Fibroblast of skin of right biceps (primary cell): ENCODE data around the gene SYNGR2.

Source experiments
- DNase-seq: peaks from one replicate; pipeline ENCODE4 v3.0.0-alpha.2; 2013

Gene SYNGR2

GRCh38 chr17:78173097-78173715 lies 4.8 kb downstream of the SYNGR2 start:
- DNase-seq, result no peak

DNA sequence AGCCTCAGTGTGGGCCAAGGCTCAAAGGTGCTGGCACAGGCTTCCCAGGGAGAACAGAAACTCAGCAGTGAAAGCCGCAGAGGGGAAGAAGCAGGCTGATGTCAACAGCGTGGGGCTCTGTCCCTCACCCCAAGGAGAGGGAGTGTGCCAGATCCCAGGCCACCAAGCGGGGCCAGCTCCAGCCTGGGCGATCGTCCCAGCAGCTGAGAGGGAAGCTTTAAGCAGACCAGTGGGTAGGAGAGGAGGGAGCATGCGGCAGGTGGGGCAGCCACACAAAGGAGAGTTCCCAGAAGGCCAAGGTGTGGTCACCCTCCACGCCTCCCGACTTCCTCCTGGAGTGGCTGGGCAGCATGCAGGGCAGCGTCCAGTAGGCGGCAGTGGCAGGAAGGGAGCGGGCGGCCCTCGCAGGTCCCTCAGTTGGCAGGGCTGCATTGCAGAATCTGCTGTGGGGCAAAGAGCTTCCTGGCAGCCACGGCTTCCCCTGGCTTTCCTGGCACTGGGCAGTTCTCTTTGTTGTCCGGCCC lies 6.0 kb downstream of the SYNGR2 start:
- DNase-seq, result no peak

DNA sequence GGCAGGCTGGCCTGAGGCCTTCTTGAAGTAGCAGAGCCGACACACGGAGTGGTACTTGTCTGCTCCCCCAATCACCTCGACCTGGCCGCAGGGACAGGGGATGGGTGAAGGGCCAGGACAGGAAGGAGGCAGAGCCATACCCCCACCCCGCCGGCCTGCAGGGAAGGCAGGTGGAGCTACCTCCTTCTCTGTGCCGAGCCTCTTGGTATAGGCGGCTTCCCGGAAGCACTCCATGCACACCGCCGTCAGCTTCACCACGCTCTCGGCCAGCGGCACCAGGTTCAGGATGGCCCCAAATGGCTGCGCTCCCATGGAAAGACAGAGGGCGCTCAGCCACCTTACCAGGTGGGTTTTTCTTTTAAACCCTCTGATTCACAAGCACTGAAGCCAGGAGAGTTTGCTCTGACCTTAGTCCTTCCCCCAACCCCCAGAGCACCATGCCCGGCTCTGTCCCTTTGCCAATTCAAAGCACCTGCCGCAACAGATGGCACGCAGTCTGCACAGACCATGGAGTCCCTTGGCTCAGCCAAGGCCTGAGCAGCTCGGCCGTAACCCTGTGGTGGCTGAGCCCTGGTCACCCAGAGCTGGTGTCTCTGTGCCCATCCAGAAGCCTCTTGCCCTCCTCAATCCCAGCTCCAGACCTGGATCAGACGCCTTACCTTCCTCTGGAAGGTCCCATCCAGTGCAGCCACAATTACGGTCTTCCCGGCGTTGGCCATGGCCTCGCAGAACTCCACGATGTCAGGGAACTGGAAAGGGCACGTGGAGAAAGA lies 6.7 kb downstream of the SYNGR2 start:
- no peak for DNase-seq

GRCh38 chr17:78175643-78175981 lies 7.2 kb downstream of the SYNGR2 start:
- DNase-seq, result no peak

DNA sequence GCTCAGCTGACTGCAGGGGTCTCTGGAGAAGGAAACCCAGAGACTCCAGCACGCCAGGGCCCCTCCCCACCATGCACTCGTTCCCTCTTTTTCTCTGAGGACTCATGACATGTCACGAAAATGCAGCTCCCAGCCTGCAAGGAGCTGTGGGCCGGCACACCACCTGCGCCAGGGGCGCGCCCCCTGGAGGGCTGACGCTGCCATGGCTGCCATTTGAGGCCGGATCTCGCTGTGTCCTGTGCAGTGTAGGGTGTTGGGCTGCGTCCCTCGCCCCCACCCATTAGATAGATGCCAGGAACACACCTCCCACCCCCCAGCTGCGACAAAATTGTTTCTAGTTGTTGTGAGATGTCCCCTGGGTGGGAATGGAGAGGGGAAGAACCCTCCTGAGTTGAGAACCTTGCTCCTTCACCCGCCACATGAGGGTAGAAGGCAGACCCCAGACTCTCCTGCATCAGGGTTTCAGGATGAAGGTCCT lies 8.2 kb downstream of the SYNGR2 start:
- peak; percentile 37 for DNase-seq

DNA sequence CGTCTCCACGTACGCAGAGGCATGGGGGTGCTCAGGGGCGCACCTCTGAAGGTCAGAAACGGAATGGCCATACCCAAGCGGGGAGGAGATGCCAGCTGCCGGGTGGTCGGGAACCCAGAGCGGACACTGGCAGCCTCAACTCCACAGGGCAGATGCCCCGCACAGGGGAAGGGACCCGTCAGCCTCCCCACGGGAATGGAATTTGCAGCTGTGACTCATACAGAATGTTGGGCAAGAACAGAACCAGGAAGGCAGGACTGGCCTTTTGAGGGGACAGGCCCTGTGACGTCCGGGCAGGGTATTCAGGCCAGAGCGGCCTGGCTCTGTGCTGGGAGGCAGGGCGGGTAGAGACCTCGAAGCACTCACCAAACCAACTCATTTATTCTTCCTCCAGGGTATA lies 11.0 kb downstream of the SYNGR2 start:
- peak; percentile 35 for DNase-seq

DNA sequence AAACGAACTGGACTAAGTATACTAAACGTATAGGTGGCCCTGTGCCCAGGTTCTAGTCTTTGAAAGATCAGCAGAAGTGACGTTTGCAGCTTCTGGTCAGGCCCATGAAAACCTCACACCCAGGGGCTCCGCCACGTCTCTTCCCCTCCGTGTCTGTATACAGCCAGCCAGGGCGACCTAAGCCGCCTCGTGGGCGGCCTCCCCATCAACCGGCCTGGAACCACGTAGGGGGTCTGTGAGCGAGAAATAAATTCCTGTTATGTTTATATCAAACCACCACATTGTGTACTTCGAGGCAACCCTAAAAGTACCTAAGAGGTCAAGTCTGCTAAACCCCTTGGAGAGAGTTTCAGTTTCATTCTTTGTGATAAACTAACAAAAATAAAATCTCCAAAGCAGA lies 11.7 kb downstream of the SYNGR2 start:
- no peak for DNase-seq

DNA sequence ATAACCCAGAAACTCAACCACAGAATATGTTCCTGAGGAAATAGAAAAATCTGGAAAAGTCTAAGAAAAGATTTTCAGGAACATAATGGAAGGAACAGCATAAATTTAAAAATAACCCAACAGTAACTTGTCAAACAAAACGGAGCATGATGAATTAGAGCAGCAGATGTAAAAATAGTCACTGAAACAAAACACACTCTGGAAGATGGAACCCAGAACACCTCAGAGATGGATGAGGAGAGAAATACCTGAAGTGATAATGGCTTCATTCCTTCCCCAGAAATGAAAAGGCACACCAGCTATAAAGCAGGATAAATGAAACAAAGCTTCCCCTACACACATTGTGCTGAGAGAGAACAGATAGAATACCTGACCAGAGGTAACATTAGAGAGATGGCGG lies 12.1 kb downstream of the SYNGR2 start:
- no peak for DNase-seq

DNA sequence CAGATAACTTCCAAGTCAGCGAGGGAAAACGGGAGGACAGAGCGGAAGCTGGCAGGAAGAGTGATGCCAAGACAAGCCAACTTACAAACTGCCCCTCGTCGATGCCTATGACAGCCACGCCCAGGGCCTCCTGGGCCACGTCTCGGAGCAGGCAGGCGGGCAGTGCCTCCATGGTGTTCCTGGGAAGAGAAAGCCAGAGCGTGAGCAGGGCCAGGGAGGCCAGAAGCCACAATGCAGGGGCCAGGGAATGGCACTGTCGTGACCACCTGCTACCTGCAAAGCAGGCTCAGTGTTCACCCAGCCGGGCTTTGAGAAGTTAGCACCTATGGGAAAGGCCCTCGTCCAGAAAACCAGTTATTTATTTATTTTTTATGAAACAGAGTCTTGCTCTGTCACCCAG lies 14.1 kb downstream of the SYNGR2 start:
- no peak for DNase-seq

GRCh38 chr17:78183916-78184315 lies 15.5 kb downstream of the SYNGR2 start:
- no peak for DNase-seq

- DNase-seq, result no peak
Observed at GRCh38 chr17:78184351-78184750, 16.0 kb downstream of the SYNGR2 start.

- no peak for DNase-seq
Observed at GRCh38 chr17:78184868-78185267, 16.5 kb downstream of the SYNGR2 start.

- DNase-seq, result peak; percentile 42
Observed at GRCh38 chr17:78185981-78186691, 17.8 kb downstream of the SYNGR2 start.

- peak; percentile 97 for DNase-seq
Observed at GRCh38 chr17:78186692-78187595, 18.6 kb downstream of the SYNGR2 start, which contains the start of the genes AFMID and TK1. AFMID (plus strand) TSS chr17:78187362; CDS start chr17:78187371, 9 bp downstream. TK1 (minus strand) TSS chr17:78187052; CDS start chr17:78186994, 58 bp downstream.

DNA sequence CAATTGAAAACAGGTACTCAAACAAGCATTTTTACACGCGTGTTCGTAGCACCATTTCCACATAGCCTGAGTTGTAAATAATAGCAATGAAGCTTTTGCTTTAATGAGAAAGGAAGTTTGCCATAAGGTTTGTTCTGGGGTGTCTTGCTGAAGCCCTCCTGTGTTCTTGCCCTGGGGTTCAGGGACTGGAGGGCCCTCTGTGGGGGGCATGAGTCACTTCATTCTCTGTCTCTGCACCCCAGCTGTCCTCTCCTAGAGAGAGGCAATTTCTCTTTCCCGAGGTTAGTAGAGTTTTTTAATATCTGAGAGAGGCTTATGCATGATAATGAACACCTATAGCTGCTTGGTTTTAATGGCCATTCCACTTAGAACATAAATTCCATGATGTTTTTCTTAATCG lies 28.3 kb downstream of the SYNGR2 start:
- no peak for DNase-seq

- no peak for DNase-seq
Observed at GRCh38 chr17:78197147-78197832, 28.9 kb downstream of the SYNGR2 start.

DNA sequence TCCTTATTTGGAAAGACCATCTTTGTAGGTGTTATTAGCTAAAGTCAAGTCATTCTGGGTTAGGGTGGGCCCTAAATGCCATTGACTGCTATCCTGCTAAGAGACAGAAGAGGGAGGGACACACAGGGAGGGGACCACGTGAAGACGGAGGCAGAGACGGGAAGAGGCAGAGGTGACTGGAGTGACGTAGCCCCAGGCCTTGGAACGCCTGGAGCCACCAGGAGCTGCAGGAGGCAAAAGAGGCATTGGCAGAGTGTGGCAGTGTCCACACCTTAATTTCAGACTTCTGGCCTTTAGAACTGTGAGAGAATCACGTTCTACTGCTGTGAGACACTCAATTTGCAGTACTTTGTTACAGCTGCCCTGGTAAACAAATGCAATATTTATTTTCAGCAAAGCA lies 32.1 kb downstream of the SYNGR2 start:
- no peak for DNase-seq

DNA sequence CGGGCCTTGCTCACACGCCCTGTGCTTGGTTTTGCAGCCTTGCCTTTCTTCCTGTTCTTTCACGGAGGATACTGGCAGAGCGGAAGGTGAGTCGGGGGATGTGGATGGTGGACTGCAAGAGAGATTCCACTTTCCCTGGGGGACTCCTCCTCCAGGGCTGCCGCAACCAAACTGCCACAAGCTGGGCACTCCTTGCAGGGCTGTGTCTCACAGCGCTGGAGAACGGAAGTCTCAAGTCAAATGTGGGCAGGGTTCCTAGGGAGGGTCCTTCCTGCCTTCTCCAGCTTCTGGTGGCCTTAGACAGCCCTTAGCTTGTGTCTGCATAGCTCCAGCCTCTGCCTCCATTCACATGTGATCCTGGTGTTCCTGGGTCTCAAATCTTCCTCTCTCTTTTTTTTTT lies 34.3 kb downstream of the SYNGR2 start:
- no peak for DNase-seq

- no peak for DNase-seq
Observed at GRCh38 chr17:78204387-78205123, 36.2 kb downstream of the SYNGR2 start.

DNA sequence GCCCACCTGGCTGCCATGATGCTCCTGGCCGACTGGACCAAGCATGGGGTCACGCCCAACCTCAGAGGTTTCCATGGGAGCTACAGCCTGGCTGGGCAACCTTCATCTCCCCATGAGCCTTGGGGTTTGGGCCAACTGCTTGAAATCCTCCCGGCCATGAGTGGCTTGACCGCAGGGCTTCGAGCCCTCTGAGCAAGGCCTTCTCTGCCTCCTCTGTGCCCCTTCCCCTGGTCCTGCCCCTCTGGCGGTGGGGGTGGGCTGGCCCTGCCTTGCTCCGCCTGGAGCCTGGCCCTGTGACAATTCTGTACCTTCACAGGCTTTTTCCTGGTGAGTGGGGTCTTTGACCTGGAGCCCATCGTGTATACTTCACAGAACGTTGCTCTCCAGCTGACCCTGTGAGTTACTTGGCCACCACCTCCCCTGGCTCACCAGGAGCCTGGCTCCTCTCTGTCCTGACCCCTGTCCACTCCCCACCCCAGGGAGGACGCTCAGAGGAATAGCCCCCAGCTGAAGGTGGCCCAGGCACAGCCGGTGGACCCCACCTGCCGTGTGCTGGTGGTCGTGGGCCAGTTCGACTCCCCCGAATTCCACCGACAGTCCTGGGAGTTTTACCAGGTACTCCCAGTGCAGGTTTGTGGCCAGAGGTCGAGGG lies 36.9 kb downstream of the SYNGR2 start:
- DNase-seq, result no peak

- no peak for DNase-seq
Observed at GRCh38 chr17:78206298-78206697, 37.9 kb downstream of the SYNGR2 start.
